ENCODE results near the gene EAF2. TPM values are rescaled to one million over a fixed set of nuclear protein-coding genes. Genes with fewer than 3 reads are reported as not detected.

Gene EAF2
- total RNA-seq, 1 donor from 2014 or later = 5.3 TPM

GRCh38 chr3:121926380-121926779 is 91.4 kb downstream of the EAF2 start:
- DNase-seq (ENCODE audit: low spot score in 2 of 2) (no peak), FAIRE-seq (no peak)

Other genes with a start within 250 kb of the EAF2 start
- not detected for gene FBXO40, start 241.8 kb upstream of the EAF2 start, total RNA-seq
- gene HCLS1, start 174.3 kb upstream of the EAF2 start, total RNA-seq = 0.82 TPM
- 42.4 TPM for gene GOLGB1, start 85.5 kb upstream of the EAF2 start, total RNA-seq
- gene IQCB1, start 149 bp upstream of the EAF2 start, total RNA-seq = 27.7 TPM
- gene SLC15A2, start 59.2 kb downstream of the EAF2 start, total RNA-seq = 7.7 TPM
- not detected for gene ILDR1, start 187.0 kb downstream of the EAF2 start, total RNA-seq
- gene CD86, start 220.2 kb downstream of the EAF2 start, total RNA-seq = 1.2 TPM

All from frontal cortex (tissue), 4 donors.